GM23338 (cell line): Measurements from ENCODE around the gene XRRA1.

Experiments used
- POLR2AphosphoS5 ChIP-seq: IDR thresholded peaks from 2 replicates; pipeline ENCODE4 v1.6.1; 2016; ENCODE audit warnings: antibody characterized with exemption, low read depth
- TF ChIP-seq, protein P1 (sequence below), 2 experiments: fragments of 200-600 bp in 1 of 2; sonication (generic) in 1 of 2; conservative IDR thresholded peaks; 2 replicates each; pipeline versions ENCODE4 v1.5.1 to v1.6.1; 2016 to 2017; ENCODE audit warnings: antibody characterized with exemption in 2 of 2, low read depth in 2 of 2, mild to moderate bottlenecking in 2 of 2, moderate library complexity in 1 of 2
- TF ChIP-seq, protein P2 (sequence below): IDR thresholded peaks from one replicate; pipeline ENCODE4 v1.6.1; 2018; ENCODE audit warnings: antibody characterized with exemption; ENCODE audit not compliant: unreplicated experiment

GRCh38 chr11:74978041-74978440, 29.1 kb upstream of the XRRA1 start:
- TF ChIP-seq, protein P1, sequence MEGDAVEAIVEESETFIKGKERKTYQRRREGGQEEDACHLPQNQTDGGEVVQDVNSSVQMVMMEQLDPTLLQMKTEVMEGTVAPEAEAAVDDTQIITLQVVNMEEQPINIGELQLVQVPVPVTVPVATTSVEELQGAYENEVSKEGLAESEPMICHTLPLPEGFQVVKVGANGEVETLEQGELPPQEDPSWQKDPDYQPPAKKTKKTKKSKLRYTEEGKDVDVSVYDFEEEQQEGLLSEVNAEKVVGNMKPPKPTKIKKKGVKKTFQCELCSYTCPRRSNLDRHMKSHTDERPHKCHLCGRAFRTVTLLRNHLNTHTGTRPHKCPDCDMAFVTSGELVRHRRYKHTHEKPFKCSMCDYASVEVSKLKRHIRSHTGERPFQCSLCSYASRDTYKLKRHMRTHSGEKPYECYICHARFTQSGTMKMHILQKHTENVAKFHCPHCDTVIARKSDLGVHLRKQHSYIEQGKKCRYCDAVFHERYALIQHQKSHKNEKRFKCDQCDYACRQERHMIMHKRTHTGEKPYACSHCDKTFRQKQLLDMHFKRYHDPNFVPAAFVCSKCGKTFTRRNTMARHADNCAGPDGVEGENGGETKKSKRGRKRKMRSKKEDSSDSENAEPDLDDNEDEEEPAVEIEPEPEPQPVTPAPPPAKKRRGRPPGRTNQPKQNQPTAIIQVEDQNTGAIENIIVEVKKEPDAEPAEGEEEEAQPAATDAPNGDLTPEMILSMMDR (conservative IDR thresholded peaks at IDR 0.05; ENCODE audit: low read depth in 2 of 2) = no peak
- TF ChIP-seq, protein P2, sequence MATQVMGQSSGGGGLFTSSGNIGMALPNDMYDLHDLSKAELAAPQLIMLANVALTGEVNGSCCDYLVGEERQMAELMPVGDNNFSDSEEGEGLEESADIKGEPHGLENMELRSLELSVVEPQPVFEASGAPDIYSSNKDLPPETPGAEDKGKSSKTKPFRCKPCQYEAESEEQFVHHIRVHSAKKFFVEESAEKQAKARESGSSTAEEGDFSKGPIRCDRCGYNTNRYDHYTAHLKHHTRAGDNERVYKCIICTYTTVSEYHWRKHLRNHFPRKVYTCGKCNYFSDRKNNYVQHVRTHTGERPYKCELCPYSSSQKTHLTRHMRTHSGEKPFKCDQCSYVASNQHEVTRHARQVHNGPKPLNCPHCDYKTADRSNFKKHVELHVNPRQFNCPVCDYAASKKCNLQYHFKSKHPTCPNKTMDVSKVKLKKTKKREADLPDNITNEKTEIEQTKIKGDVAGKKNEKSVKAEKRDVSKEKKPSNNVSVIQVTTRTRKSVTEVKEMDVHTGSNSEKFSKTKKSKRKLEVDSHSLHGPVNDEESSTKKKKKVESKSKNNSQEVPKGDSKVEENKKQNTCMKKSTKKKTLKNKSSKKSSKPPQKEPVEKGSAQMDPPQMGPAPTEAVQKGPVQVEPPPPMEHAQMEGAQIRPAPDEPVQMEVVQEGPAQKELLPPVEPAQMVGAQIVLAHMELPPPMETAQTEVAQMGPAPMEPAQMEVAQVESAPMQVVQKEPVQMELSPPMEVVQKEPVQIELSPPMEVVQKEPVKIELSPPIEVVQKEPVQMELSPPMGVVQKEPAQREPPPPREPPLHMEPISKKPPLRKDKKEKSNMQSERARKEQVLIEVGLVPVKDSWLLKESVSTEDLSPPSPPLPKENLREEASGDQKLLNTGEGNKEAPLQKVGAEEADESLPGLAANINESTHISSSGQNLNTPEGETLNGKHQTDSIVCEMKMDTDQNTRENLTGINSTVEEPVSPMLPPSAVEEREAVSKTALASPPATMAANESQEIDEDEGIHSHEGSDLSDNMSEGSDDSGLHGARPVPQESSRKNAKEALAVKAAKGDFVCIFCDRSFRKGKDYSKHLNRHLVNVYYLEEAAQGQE = no peak
- TF ChIP-seq POLR2AphosphoS5 = no peak
